Ammon's horn (tissue), 1 donor: Measurements from ENCODE around the gene RNF182.
"Not testable (repeated sequence)": the region's sequence is repeated elsewhere in the genome, so short reads cannot be mapped to it uniquely, and the experiment has no call there.

Source experiments
- DNase-seq: peaks from one replicate; pipeline ENCODE4 v3.0.0-alpha.2; 2016; ENCODE audit warnings: low spot score

The RNF182 gene

GRCh38 chr6:13924949-13925881 is at the start of gene RNF182:
RNF182 (plus strand) TSS chr6:13924952; CDS start chr6:13977120, 52,168 bp downstream.
- DNase-seq: no peak

DNA sequence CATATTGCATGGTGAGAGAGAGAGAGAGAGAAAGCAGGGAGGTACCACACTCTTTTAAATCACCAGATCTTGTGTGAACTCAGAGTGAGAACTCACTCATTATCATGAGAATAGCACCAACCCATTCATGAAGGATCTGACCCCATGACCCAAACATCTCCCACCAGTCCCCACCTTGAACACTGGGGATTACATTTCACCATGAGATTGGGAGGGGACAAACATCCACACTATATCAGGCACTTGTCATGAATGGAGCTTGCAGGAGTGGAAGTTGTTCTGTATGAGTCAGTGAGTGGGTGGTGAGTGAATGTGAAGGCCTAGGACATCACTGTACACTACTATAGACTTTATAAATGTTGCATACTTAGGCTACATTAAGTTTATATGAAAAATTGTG is 47.7 kb upstream of the RNF182 start:
- no peak for DNase-seq

DNA sequence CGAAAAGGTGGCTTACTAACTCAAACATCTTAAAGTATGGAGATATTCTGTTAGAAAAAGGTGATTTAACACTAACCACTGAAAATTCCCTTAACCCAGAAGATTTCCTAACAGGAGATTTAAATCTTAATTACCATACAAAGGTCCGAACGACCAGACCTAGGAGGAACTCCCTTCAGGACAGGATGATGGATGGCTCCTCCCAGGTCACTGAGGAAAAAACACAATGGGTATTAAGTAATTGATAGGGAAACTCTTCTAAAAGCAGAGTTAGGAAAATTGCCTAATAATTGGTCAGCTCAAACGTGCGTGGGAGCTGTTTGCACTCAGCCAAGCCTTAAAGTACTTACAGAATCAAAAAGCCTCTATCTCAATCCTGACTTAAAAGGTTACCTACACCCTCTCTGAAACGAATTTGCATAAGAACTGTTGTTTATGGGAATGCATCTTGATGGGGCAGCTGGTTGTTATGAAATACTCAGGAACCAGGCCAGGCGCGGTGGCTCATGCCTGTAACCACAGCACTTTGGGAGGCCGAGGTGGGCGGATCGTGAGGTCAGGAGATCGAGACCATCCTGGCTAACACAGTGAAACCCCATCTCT is 44.6 kb upstream of the RNF182 start:
- DNase-seq: not testable (repeated sequence)

DNA sequence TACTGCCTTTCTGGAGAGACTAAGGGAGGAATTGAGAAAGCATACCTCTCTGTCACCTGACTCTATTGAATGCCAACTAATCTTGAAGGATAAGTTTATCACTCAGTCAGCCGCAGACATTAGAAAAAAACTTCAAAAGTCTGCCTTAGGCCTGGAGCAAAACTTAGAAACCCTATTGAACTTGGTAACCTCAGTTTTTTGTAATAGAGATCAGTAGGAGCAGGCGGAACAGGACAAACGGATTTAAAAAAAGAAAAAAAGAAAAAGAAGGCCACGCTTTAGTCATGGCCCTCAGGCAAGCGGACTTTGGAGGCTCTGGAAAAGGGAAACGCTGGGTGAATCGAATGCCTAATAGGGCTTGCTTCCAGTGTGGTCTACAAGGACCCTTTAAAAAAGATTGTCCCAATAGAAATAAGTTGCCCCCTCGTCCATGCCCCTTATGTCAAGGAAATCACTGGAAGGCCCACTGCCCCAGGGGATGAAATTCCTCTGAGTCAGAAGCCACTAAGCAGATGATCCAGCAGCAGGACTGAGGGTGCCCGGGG is 43.1 kb upstream of the RNF182 start:
- no peak for DNase-seq

- DNase-seq: no peak
Measured at GRCh38 chr6:13883966-13884365, 40.8 kb upstream of the RNF182 start.

DNA sequence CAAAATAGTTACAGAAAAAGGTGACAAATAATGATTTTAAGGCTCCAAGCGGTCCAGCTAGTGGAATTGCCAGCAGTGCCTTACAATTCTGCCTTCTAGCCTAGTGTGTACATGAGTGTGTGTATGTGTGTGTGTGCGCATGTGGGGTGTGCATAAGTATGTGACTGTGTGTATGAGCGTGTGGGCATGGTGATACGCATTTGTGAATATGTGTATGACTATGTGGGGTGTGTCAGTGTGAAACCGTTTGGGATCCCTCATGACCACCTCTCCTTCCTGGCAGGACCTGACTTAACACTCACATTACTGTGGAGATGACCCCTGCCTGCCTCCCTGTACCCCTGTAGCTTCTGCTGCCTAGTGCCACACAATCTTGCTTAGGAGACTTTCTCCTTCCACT is 40.4 kb upstream of the RNF182 start:
- DNase-seq: no peak

- DNase-seq: no peak
Measured at GRCh38 chr6:13885601-13886000, 39.2 kb upstream of the RNF182 start.

- DNase-seq: no peak
Measured at GRCh38 chr6:13886949-13887348, 37.8 kb upstream of the RNF182 start.

GRCh38 chr6:13892017-13892645 is 32.6 kb upstream of the RNF182 start:
- no peak for DNase-seq

DNA sequence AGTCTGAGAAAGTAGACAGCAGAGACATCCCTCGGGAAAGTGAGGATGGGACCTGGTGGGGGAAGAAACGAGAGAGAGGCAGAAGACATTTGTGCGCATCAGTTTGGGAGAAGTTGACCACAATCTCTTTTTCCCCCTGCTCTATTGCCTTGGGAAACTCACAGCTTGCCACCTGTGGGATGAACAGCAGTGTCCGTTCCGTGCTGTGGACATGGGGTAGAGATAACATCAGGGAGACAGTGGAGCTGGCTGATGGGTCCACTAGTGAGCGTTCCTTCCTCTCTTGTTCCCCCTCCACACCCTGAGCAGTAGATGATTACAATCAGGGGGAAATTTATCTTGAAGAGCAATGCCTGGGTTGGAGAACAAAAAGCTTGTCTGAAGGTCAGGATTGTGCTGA is 21.8 kb upstream of the RNF182 start:
- DNase-seq: no peak

DNA sequence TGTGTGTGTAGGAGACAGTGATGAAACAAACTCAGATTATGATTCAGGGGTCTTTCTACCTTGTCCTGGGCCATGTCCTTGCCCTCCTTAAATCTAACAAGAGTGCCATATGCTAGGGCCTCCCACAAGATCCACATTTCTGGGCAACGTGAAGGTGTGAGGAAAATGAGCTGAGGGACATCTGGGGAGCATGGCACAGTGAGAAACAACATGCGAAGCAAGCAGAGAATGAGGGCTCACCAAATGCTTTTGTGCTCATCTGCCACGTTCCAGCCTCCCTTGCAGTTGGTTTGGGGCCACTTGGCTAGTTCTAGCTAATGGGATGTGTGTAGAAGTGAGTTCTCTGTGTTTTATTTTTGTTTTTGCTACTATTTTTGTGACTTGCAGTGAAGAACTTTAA is 21.4 kb upstream of the RNF182 start:
- no peak for DNase-seq

- no peak for DNase-seq
Measured at GRCh38 chr6:13907001-13907350, 17.8 kb upstream of the RNF182 start.

- no peak for DNase-seq
Measured at GRCh38 chr6:13907614-13908215, 17.0 kb upstream of the RNF182 start.

DNA sequence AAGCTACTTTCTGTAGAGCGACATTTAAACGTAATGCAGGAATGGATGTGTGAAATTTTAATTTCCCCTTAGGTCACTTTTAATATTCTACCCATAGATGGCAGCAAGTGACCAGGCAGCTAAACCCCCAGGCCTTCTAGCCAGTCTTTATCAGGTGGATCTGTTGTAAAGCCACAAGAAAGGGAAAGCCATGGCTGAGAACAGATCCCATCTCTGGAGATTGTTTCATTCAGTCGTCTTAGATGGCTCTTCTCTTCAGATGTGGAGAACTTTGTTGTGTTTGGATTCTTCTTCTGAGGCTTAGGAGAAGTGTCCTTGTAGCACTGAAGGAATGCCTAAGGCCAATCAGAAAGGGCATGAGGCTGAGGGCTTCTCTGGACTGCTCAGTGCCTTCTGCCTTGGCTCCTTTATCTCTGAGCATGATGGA is 15.8 kb upstream of the RNF182 start:
- peak; percentile 80 for DNase-seq

DNA sequence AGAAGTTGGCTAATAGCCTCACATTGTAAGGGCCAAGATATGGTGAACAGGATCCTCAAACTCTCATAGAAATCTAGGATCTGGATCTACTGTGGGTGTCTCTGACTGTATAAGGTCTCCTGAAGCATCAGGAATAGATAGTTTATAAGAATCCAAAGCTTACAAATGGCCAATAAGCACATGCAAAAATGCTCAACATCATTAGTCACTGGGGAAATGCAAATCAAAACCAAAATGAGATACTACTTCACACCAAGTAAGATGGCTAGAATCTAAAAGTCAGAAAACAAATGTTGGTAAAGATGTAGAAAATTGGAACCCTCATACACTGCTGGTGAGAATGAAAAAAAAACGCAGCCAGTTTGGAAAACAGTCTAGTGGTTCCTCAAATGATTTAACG is 14.3 kb upstream of the RNF182 start:
- DNase-seq: no peak

DNA sequence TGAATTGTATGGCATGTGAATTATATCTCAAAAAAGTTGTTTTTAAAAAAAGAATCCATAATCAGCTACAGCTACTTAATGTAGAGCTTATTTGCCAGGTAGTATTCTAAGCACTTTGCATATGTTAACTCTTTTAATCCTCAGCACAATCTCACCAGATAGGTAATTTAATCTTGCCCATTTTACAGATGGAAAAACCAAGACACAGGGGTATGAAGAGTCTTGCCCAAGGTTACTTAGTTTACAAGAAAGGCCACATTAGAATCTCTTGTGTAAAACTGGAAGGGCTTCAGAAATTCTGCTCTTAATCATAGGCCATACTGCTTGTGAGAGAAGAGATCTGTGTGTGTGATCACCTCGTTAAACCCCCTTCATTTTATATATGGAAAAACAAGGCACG is 13.4 kb upstream of the RNF182 start:
- no peak for DNase-seq

DNA sequence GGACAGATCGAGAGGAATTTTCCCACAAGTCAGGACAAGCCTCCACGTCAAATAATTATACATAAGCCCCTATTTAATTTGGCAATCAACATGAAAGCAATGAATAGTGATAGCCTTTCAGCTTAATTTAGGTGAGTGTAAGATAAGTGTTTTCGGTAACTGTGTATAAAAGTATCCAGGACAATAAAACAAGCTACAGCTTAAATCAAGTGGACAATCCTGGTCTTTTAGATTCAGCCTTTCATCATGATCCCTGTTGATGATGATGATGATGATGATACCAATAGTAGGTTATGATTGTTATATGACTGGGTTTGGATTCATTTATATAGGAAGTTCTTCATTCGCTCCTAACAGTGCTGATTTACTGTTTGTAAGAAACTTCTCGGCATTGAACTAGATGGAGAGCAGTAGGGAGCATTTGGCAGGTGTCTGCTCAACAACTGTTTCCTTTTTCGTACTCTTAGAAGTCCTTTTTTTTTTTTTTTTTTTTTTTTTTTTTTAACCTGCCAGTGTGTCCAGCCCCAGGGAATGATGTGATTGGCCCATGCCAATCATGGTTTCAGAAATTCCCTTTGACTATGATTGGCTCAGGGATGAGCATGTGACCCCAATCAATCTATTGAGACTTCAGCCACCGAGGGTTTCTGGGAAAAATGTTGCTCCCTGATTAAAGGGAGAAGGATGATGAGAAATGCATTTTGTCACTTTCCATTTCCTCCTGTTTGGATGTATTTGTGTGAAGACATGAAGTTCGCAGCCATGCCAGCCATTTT is 11.3 kb upstream of the RNF182 start:
- no peak for DNase-seq

DNA sequence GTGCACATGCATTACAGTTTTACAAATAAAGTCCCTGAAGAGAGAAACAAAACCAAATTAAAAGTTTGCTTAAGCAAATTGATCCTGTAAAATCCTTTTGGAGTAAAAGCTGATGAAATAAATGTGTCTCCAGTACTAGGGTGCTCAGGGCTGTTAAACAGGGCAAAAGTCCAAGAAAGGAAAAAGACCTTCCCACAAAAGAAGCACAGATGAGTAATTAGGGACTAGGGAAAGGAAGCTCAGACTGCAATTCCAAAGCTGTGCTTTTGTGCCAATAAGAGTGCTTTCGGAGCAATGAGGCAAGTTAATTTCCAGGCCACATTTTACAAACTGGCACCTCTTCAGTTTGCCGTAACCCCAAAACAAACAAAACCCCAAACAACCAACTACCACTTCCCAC is 10.4 kb upstream of the RNF182 start:
- DNase-seq: peak; percentile 39

GRCh38 chr6:13915561-13916229 is 9.1 kb upstream of the RNF182 start:
- DNase-seq: peak; percentile 69

- DNase-seq: no peak
Measured at GRCh38 chr6:13916230-13916944, 8.4 kb upstream of the RNF182 start.
